ENCODE results near the gene TMEM38B. TPM values are rescaled to one million over a fixed set of nuclear protein-coding genes. Genes with fewer than 3 reads are reported as not detected.

The TMEM38B gene
- 17.9 TPM for total RNA-seq

GRCh38 chr9:105694190-105694847, at the start of gene TMEM38B:
Gene TMEM38B (plus strand): TSS chr9:105694541. CDS start chr9:105694661, 120 bp downstream.
- Histone ChIP-seq H3K27me3 (ENCODE audit: insufficient read depth, low read length) (peaks cover 13% of the 10 kb centered on the region), H3K4me1 (ENCODE audit: insufficient read depth, low read length) (peaks cover 18% of the 10 kb centered on the region), H3K9me3 (ENCODE audit: low read depth, low read length) (no peaks in the 10 kb centered on the region), H3K4me3 (ENCODE audit: low read length) (peak within 1 kb of the TSS; percentile 58)

GRCh38 chr9:105646879-105647594, 47.3 kb upstream of the TMEM38B start:
- Histone ChIP-seq H3K27me3 (ENCODE audit: insufficient read depth, low read length) (no peaks in the 10 kb centered on the region), H3K9me3 (ENCODE audit: low read depth, low read length) (no peaks in the 10 kb centered on the region), H3K4me1 (ENCODE audit: insufficient read depth, low read length) (no peaks in the 10 kb centered on the region), H3K4me3 (ENCODE audit: low read length) (no peak overlapping the region)

DNA sequence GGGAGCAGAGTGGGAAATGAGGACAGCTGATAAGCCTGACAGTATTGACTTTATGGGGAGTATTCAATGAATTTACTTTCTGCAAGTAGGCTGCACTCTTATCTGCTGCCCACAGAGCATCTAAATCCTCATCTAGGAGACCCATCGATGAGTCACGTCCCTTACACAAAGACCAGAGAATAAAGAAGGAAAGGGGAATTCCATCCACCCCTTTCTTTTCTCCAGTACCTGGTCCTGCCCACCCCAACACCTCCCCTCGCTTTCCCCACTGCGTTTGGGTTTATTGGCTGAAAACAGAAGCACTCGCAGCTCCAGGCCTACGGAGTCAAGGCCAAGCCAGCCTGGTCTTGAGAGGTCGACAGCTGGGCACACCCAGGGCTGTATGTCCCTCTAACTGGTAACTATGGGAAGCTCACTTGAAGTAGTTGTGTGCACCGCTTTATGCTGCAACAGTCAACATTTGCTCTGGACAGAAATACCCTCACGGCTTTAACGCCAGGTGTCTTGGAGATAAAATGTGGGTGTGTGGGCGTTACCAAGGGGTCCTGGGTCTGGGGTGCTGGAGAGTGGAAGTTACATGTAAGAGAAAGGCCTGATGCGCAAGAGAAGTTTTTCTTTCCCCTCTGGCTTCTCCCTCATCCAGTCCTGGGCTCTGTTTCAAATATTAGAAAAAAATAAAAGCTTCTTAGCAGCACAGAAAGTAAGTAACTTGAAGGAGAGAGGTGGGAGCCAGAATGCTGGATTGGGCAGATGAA, 46.6 kb upstream of the TMEM38B start:
- Histone ChIP-seq H3K9me3 (ENCODE audit: low read depth, low read length) (no peaks in the 10 kb centered on the region), H3K27me3 (ENCODE audit: insufficient read depth, low read length) (no peaks in the 10 kb centered on the region), H3K4me1 (ENCODE audit: insufficient read depth, low read length) (no peaks in the 10 kb centered on the region), H3K4me3 (ENCODE audit: low read length) (no peak overlapping the region)

DNA sequence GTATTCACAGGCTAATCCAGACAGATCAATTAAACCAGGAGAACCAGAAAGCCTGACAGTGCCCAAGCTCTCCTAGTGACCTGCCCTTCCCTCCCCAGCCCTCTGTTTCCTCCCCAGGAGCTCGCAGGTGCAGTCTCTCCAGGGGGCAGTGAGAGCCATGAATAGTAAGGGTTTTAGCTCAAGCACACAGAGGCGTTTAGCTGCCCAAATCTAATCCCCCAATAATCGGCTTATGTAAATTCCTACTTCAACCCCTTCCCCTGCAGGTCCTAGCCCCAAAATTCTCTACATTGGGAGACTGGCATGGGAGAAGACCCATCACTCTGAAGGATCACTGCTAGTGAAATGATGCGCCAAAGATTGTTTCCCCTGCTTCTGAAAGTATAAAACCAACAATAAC, 42.5 kb upstream of the TMEM38B start:
- Histone ChIP-seq H3K4me3 (ENCODE audit: low read length) (no peak overlapping the region), H3K4me1 (ENCODE audit: insufficient read depth, low read length) (peaks cover 9% of the 10 kb centered on the region), H3K9me3 (ENCODE audit: low read depth, low read length) (no peaks in the 10 kb centered on the region), H3K27me3 (ENCODE audit: insufficient read depth, low read length) (peaks cover 13% of the 10 kb centered on the region)

DNA sequence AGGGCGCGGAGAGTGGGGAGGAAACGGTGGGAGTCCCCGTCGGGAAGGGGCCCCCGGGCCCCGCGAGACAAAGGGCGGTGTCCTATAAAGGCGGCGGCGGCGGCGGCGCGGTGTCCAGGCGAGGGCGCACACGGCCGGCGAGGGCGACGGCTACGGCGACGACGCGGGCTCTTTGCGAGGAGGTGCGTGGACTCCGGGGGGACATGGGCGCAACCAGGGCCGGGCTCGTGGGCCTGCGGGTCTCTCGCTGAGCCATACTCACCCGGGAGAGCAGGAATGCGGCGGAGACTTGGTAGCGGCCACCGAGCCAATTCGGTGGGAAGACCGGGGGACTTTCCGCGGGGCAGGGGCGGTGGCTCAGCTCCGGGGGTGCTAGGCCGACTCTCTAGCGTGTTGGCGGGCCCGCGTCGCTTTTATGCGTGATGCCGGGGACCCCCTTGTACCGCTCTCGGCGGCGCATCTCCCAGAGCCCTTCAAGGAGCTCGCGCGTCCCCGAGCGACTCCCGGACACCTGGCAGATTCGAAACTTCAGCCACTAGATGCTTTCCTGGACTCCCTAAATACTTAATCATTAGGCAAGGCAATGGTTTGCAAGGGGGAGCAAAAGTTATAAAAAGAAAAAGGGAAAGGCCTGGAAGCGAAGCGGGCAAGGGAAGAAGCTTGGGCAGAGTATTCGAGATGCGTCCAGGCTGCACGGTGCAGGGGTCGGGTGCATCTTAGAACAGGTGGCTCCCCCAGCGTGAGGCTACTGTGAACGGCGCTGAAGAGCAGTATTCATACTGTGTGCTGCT, 38.0 kb upstream of the TMEM38B start:
- Histone ChIP-seq H3K4me3 (ENCODE audit: low read length) (peak overlapping the region; percentile 9), H3K27me3 (ENCODE audit: insufficient read depth, low read length) (peaks cover 28% of the 10 kb centered on the region), H3K9me3 (ENCODE audit: low read depth, low read length) (no peaks in the 10 kb centered on the region), H3K4me1 (ENCODE audit: insufficient read depth, low read length) (peaks cover 10% of the 10 kb centered on the region)

- Histone ChIP-seq H3K4me1 (ENCODE audit: insufficient read depth, low read length) (peaks cover 15% of the 10 kb centered on the region), H3K27me3 (ENCODE audit: insufficient read depth, low read length) (peaks cover 28% of the 10 kb centered on the region), H3K4me3 (ENCODE audit: low read length) (no peak overlapping the region), H3K9me3 (ENCODE audit: low read depth, low read length) (no peaks in the 10 kb centered on the region)
Observed at GRCh38 chr9:105658351-105658750, 36.0 kb upstream of the TMEM38B start.

DNA sequence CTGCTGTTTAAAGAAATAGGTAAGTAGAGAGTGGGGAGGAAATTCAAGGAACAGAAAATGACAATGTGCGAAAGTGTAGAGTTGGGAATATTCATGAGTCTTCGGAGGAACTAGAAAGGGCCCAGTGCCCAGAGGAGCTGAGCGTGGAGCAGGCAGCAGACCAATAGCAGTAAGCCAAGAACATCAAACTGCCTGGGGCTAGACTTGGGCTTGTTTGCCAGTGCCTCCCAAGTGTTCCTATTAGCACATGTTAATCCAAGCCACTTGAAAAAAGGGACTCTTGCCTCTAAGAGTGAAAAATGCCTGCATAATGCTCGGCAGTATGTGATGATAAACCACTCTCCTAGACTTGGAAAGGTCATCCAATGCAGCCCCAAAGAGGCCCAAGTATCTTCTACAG, 33.3 kb upstream of the TMEM38B start:
- Histone ChIP-seq H3K4me1 (ENCODE audit: insufficient read depth, low read length) (peaks cover 12% of the 10 kb centered on the region), H3K4me3 (ENCODE audit: low read length) (no peak overlapping the region)

DNA sequence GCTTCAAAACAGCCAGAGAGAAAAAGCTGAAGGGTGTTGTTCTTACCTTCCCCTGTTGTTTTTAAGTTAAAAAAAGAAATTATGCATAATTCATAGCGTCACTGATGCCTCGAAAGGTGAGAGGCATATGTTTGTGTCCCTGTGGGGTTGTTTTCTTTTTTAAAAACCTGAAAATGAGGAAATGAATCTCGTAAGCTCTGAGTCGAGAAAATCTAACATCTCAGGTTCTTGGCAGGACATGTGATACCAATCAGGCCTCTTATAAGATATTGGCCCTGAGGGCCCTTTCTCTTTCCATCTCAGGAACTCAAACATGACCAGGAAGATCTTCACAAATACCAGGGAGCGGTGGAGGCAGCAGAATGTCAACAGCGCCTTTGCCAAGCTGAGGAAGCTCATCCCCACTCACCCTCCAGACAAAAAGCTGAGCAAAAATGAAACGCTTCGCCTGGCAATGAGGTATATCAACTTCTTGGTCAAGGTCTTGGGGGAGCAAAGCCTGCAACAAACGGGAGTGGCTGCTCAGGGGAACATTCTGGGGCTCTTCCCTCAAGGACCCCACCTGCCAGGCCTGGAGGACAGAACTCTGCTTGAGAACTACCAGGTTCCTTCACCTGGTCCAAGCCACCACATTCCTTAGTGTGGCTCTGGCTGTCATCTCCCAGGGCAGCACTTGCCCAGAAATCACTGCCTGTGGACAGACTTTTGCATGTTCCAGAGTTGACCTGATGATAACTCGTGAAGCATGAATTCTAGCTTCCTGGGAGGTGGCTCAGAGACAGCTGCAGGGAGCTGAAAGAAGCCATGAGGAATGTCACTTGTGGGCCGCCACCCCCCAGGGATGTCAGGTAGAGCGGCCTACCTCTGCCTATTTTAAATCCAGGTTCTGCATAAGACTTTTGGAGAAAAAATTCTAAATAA, 31.9 kb upstream of the TMEM38B start, which contains the start of gene TAL2:
Gene TAL2, plus strand, starts transcription at position 274 of the 921 bp plus-strand sequence. Its CDS starts 40 bp downstream, at position 314.
- Histone ChIP-seq H3K4me1 (ENCODE audit: insufficient read depth, low read length) (peaks cover 5% of the 10 kb centered on the region), H3K9me3 (ENCODE audit: low read depth, low read length) (no peaks in the 10 kb centered on the region), H3K27me3 (ENCODE audit: insufficient read depth, low read length) (peaks cover 9% of the 10 kb centered on the region), H3K4me3 (ENCODE audit: low read length) (no peak within 1 kb of the TSS)

More for the DNA sequence above, 33.3 kb upstream of the TMEM38B start:
- Histone ChIP-seq H3K27me3 (ENCODE audit: insufficient read depth, low read length) (peaks cover 19% of the 10 kb centered on the region), H3K9me3 (ENCODE audit: low read depth, low read length) (no peaks in the 10 kb centered on the region)

GRCh38 chr9:105663914-105664313, 30.4 kb upstream of the TMEM38B start:
- Histone ChIP-seq H3K4me1 (ENCODE audit: insufficient read depth, low read length) (peaks cover 5% of the 10 kb centered on the region), H3K4me3 (ENCODE audit: low read length) (no peak overlapping the region), H3K27me3 (ENCODE audit: insufficient read depth, low read length) (peaks cover 2% of the 10 kb centered on the region), H3K9me3 (ENCODE audit: low read depth, low read length) (no peaks in the 10 kb centered on the region)

- H3K27me3 ChIP-seq (ENCODE audit: insufficient read depth, low read length): no peaks in the 10 kb centered on the region
- H3K4me1 ChIP-seq (ENCODE audit: insufficient read depth, low read length): peaks cover 4% of the 10 kb centered on the region
- no peaks in the 10 kb centered on the region for H3K9me3 ChIP-seq (ENCODE audit: low read depth, low read length)
- H3K4me3 ChIP-seq (ENCODE audit: low read length): no peak overlapping the region
Observed at GRCh38 chr9:105667867-105668266, 26.5 kb upstream of the TMEM38B start.

GRCh38 chr9:105670315-105670714, 24.0 kb upstream of the TMEM38B start:
- Histone ChIP-seq H3K9me3 (ENCODE audit: low read depth, low read length) (no peaks in the 10 kb centered on the region), H3K27me3 (ENCODE audit: insufficient read depth, low read length) (no peaks in the 10 kb centered on the region), H3K4me1 (ENCODE audit: insufficient read depth, low read length) (peaks cover 9% of the 10 kb centered on the region), H3K4me3 (ENCODE audit: low read length) (no peak overlapping the region)

- Histone ChIP-seq H3K4me1 (ENCODE audit: insufficient read depth, low read length) (peaks cover 9% of the 10 kb centered on the region), H3K4me3 (ENCODE audit: low read length) (no peak overlapping the region)
Observed at GRCh38 chr9:105670775-105671174, 23.6 kb upstream of the TMEM38B start.

GRCh38 chr9:105672711-105673234, 21.6 kb upstream of the TMEM38B start:
- no peaks in the 10 kb centered on the region for H3K9me3 ChIP-seq (ENCODE audit: low read depth, low read length)
- H3K4me1 ChIP-seq (ENCODE audit: insufficient read depth, low read length): peaks cover 9% of the 10 kb centered on the region
- no peak overlapping the region for H3K4me3 ChIP-seq (ENCODE audit: low read length)
- no peaks in the 10 kb centered on the region for H3K27me3 ChIP-seq (ENCODE audit: insufficient read depth, low read length)

More at GRCh38 chr9:105670775-105671174, 23.6 kb upstream of the TMEM38B start:
- no peaks in the 10 kb centered on the region for H3K27me3 ChIP-seq (ENCODE audit: insufficient read depth, low read length)
- no peaks in the 10 kb centered on the region for H3K9me3 ChIP-seq (ENCODE audit: low read depth, low read length)

All from mononuclear cell (primary cell).